A673 (cell line): ENCODE results near the gene KRTAP24-1.

ENCODE experiments used
- EZH2 ChIP-seq: fragments of 200-600 bp; sonication (generic); IDR thresholded peaks from 2 replicates; pipeline ENCODE4 v1.6.1; 2017; ENCODE audit warnings: borderline replicate concordance, low read depth, mild to moderate bottlenecking, mixed read lengths, antibody characterized with exemption, low read length; ENCODE audit not compliant: poor library complexity, severe bottlenecking
- TF ChIP-seq, protein P1 (sequence below): fragments of 300-800, 200-600 bp; sonication (generic); conservative IDR thresholded peaks from 2 replicates; pipeline ENCODE4 v1.5.1; 2017; ENCODE audit warnings: low read depth, mild to moderate bottlenecking, antibody characterized with exemption, low read length, moderate library complexity, mixed read lengths

- TF ChIP-seq, protein P1, sequence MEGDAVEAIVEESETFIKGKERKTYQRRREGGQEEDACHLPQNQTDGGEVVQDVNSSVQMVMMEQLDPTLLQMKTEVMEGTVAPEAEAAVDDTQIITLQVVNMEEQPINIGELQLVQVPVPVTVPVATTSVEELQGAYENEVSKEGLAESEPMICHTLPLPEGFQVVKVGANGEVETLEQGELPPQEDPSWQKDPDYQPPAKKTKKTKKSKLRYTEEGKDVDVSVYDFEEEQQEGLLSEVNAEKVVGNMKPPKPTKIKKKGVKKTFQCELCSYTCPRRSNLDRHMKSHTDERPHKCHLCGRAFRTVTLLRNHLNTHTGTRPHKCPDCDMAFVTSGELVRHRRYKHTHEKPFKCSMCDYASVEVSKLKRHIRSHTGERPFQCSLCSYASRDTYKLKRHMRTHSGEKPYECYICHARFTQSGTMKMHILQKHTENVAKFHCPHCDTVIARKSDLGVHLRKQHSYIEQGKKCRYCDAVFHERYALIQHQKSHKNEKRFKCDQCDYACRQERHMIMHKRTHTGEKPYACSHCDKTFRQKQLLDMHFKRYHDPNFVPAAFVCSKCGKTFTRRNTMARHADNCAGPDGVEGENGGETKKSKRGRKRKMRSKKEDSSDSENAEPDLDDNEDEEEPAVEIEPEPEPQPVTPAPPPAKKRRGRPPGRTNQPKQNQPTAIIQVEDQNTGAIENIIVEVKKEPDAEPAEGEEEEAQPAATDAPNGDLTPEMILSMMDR: no peak
- TF ChIP-seq EZH2: no peak
These were observed 22.4 kb upstream of the KRTAP24-1 start for GRCh38 chr21:30305136-30305535.
